ENCODE results near the gene STK24. TPM values are rescaled to one million over a fixed set of nuclear protein-coding genes. Genes with fewer than 3 reads are reported as not detected.

The STK24 gene
- polyA plus RNA-seq, 2 of the 4 experiments (the other 2 are of a cell fraction) = 46.1 to 55.6 TPM

GRCh38 chr13:98401934-98402333 lies 175.0 kb downstream of the STK24 start:
- DNase-seq (ENCODE audit: low read depth in 1 of 2, low spot score in 1 of 2) (no peak), FAIRE-seq (no peak), ATAC-seq (no peak)
- ChIA-PET CTCF (no interaction called here), POLR2A (no interaction called here)
- no peaks in the 10 kb centered on the region for H3K9me3 ChIP-seq
- no peak overlapping the region for H3K4me3 ChIP-seq
- no peak for TF ChIP-seq RCOR1 (IDR thresholded peaks at IDR 0.05; ENCODE audit: low read depth, low read length)
- no peak for TF ChIP-seq FOSB (CRISPR knock-in tag; IDR thresholded peaks at IDR 0.05)
- TF ChIP-seq SMC3 (IDR thresholded peaks at IDR 0.05) = no peak
- no peak for TF ChIP-seq EP300 (IDR thresholded peaks at IDR 0.05)
- no peak for TF ChIP-seq SREBF2 (IDR thresholded peaks at IDR 0.05)
- TF ChIP-seq GATA3 (IDR thresholded peaks at IDR 0.05; ENCODE audit: borderline replicate concordance) = no peak
- H3K4me2 ChIP-seq = no peak overlapping the region
- no peaks in the 10 kb centered on the region for H3K4me1 ChIP-seq
- WGBS (ENCODE audit: missing lambda C conversion rate) = 90% methylated on average over 12 of the region's 13 CpGs
- H3K27ac ChIP-seq = no peak overlapping the region

- no peak overlapping the region for H3K4me2 ChIP-seq
- no peak for ATAC-seq
- 66% methylated on average over 4 of the region's 4 CpGs for WGBS (ENCODE audit: missing lambda C conversion rate)
- no peak for FAIRE-seq
- TF ChIP-seq RNF2 (IDR thresholded peaks at IDR 0.05; ENCODE audit: borderline replicate concordance, low read depth) (no peak), NFE2L2 (conservative IDR thresholded peaks at IDR 0.05; ENCODE audit: low read length) (no peak), HES2 (IDR thresholded peaks at IDR 0.05) (no peak), E2F6 (IDR thresholded peaks at IDR 0.05; ENCODE audit: borderline replicate concordance, low read depth) (no peak), MAFK (IDR thresholded peaks at IDR 0.05; ENCODE audit: partially characterized antibody) (no peak), JUNB (IDR thresholded peaks at IDR 0.05) (no peak), KDM1A (IDR thresholded peaks at IDR 0.05; ENCODE audit: low read depth) (no peak)
- DNase-seq (ENCODE audit: low read depth in 1 of 2, low spot score in 1 of 2) = no peak
- H3K9me3 ChIP-seq = no peaks in the 10 kb centered on the region
- no peaks in the 10 kb centered on the region for H3K4me1 ChIP-seq
- H3K4me3 ChIP-seq = no peak overlapping the region
- no peak overlapping the region for H3K27ac ChIP-seq
- ChIA-PET POLR2A (no interaction called here), CTCF (interaction anchor here (1.2 kb wide), 1 partner anchor 31 kb away, joined by 3 read pairs; no protein-coding TSS in a partner anchor)
Measured at GRCh38 chr13:98399756-98400155, 177.2 kb downstream of the STK24 start.

GRCh38 chr13:98398581-98398980 lies 178.3 kb downstream of the STK24 start:
- TF ChIP-seq ESRRA (IDR thresholded peaks at IDR 0.05; ENCODE audit: borderline replicate concordance, low read length) (no peak), PHF8 (IDR thresholded peaks at IDR 0.05; ENCODE audit: borderline replicate concordance, low read depth) (no peak), ZFP36 (IDR thresholded peaks at IDR 0.05; ENCODE audit: borderline replicate concordance, partially characterized antibody) (no peak), HOXB13 (CRISPR knock-in tag; IDR thresholded peaks at IDR 0.05; ENCODE audit: low read depth) (no peak), TFCP2L1 (CRISPR knock-in tag; IDR thresholded peaks at IDR 0.05) (no peak), POLR2A (IDR thresholded peaks at IDR 0.05; ENCODE audit: low read length) (no peak)
- no peak overlapping the region for H3K4me2 ChIP-seq
- FAIRE-seq (no peak), DNase-seq (ENCODE audit: low read depth in 1 of 2, low spot score in 1 of 2) (no peak), ATAC-seq (no peak)
- no peak overlapping the region for H3K27ac ChIP-seq
- H3K4me1 ChIP-seq = no peaks in the 10 kb centered on the region
- H3K4me3 ChIP-seq = no peak overlapping the region
- no peaks in the 10 kb centered on the region for H3K9me3 ChIP-seq
- CTCF ChIA-PET = no interaction called here
- POLR2A ChIA-PET = no interaction called here
- whole genome bisulfite sequencing (ENCODE audit: missing lambda C conversion rate) = 72% methylated on average over 5 of the region's 5 CpGs

GRCh38 chr13:98397861-98398260 lies 179.0 kb downstream of the STK24 start:
- no peak for DNase-seq (ENCODE audit: low read depth in 1 of 2, low spot score in 1 of 2)
- ChIA-PET POLR2A (no interaction called here), CTCF (no interaction called here)
- FAIRE-seq = no peak
- H3K4me1 ChIP-seq = no peaks in the 10 kb centered on the region
- 86% methylated on average over 7 of the region's 7 CpGs for WGBS (ENCODE audit: missing lambda C conversion rate)
- TF ChIP-seq TFCP2L1 (CRISPR knock-in tag; IDR thresholded peaks at IDR 0.05) (no peak), FOSL2 (IDR thresholded peaks at IDR 0.05) (no peak), FOSL2 (CRISPR knock-in tag; IDR thresholded peaks at IDR 0.05) (no peak), KDM1A (IDR thresholded peaks at IDR 0.05; ENCODE audit: low read depth) (no peak), SREBF2 (IDR thresholded peaks at IDR 0.05) (no peak), MAX (IDR thresholded peaks at IDR 0.05) (no peak), E2F6 (IDR thresholded peaks at IDR 0.05; ENCODE audit: borderline replicate concordance, low read depth) (no peak), HEYL (CRISPR knock-in tag; IDR thresholded peaks at IDR 0.05) (no peak), ZNF302 (CRISPR knock-in tag; IDR thresholded peaks at IDR 0.05) (no peak), RARB (CRISPR knock-in tag; IDR thresholded peaks at IDR 0.05) (no peak), ATOH8 (CRISPR knock-in tag; IDR thresholded peaks at IDR 0.05; ENCODE audit: low read depth) (no peak), RNF2 (IDR thresholded peaks at IDR 0.05; ENCODE audit: borderline replicate concordance, low read depth) (no peak)
- ATAC-seq = no peak
- H3K27ac ChIP-seq = no peak overlapping the region
- H3K9me3 ChIP-seq = no peaks in the 10 kb centered on the region
- no peak overlapping the region for H3K4me3 ChIP-seq
- H3K4me2 ChIP-seq = no peak overlapping the region

Measured in A549 (cell line).